ENCODE data around the gene THUMPD3.

THUMPD3 gene

GRCh38 chr3:9422712-9423424 lies 60.0 kb downstream of the THUMPD3 start:
- peak; percentile 54 to 76 (median 63) for DNase-seq

DNA sequence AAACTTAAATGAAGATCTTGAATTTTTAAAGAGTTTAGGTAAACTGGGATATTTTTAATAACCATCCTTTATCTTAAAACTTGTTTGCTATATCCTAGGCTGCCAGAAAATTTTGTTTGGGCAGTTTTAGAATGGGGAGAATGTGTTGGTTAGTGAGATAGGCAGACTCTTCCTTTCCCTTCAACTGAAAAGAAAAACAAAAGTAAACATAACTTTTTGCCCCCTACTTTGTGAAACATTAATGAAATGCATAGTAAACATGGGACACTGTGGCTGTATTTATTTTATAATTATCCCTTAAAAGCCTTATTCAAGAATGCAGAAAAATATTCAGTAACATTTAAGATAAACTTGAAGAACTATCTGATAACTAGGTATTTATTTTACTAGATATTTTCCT lies 65.6 kb downstream of the THUMPD3 start:
- no peak for DNase-seq

- no peak for DNase-seq
Observed at GRCh38 chr3:9430733-9431132, 67.9 kb downstream of the THUMPD3 start.

- no peak for DNase-seq
Observed at GRCh38 chr3:9433627-9434521, 71.0 kb downstream of the THUMPD3 start.

DNA sequence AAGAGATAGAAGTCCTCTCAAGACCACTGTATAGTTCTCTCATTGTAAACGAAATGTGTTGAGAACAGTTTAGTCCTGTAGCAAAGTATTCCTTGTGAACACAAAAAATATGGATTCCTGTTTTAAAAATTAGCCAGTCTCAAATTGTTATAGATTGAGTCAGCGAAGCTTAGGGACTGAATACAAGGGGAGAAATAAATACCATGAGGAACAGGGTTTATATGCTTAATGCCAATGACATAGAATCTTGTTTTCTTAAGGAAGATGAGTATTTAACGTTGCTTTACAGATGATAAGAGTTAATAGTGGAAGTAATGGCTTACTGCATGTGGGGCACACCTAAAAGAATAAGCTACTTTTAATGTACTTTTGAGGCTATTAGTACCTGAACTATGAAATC lies 72.5 kb downstream of the THUMPD3 start:
- no peak for DNase-seq

Data from suppressor macrophage treated with lipopolysaccharide for 1 hour (primary cell).